AG09309 (cell line): ENCODE results near the gene DPAGT1.

Experiments used
- DNase-seq: peaks from one replicate; pipeline ENCODE4 v3.0.0-alpha.2; 2010; ENCODE audit warnings: low read depth
- H3K4me3 ChIP-seq: 2 replicates; pipeline ENCODE4 v1.5.1; 2011; ENCODE audit warnings: mild to moderate bottlenecking, low read depth, low read length, moderate library complexity; ENCODE audit not compliant: control insufficient read depth
- TF ChIP-seq, protein P1 (sequence below): IDR thresholded peaks from 2 replicates; pipeline ENCODE4 v1.5.1; 2011; ENCODE audit warnings: mild to moderate bottlenecking, low read depth, low read length, inconsistent platforms; ENCODE audit not compliant: insufficient read depth, control insufficient read depth; ENCODE audit errors: missing control alignments

The DPAGT1 gene

DNA sequence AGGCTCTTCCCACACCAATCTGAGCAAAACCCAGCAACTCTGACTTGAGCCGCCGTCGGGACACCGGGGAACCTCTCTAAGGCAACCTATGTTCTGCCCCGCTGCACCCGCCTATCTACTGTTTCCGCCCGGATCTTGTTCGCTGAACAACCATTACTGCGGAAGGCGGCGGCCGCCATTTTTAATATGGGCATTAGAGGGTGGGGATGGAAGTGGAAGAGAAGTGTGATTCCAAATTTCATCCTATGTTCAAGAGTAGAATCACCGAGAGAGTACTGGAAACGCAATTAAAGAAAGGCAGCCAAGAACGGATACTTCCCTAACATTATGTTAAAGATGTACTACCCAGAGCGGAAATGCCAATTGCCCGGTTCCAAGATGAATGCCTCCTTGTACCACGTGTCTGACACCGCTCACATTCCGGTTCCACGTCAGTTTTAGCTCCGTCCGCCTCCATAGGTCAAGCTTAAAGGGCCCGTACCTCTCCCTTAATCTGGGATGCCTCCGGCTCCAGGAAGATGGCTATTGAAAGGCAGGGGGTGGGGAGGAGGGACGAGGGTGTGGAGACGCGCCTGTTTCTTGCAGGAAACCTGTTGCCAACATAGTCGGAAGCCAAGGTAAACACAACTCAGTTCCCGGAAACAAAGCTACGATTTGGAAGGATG, at the start of gene DPAGT1:
DPAGT1 (minus strand) TSS at position 95 of the 665 bp plus-strand sequence. CDS start 198 bp downstream, outside the sequence.
- peak; percentile 82 for DNase-seq
- H3K4me3 ChIP-seq, result peak within 1 kb of the TSS; percentile 83
- TF ChIP-seq, protein P1, sequence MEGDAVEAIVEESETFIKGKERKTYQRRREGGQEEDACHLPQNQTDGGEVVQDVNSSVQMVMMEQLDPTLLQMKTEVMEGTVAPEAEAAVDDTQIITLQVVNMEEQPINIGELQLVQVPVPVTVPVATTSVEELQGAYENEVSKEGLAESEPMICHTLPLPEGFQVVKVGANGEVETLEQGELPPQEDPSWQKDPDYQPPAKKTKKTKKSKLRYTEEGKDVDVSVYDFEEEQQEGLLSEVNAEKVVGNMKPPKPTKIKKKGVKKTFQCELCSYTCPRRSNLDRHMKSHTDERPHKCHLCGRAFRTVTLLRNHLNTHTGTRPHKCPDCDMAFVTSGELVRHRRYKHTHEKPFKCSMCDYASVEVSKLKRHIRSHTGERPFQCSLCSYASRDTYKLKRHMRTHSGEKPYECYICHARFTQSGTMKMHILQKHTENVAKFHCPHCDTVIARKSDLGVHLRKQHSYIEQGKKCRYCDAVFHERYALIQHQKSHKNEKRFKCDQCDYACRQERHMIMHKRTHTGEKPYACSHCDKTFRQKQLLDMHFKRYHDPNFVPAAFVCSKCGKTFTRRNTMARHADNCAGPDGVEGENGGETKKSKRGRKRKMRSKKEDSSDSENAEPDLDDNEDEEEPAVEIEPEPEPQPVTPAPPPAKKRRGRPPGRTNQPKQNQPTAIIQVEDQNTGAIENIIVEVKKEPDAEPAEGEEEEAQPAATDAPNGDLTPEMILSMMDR, result no peak

DNA sequence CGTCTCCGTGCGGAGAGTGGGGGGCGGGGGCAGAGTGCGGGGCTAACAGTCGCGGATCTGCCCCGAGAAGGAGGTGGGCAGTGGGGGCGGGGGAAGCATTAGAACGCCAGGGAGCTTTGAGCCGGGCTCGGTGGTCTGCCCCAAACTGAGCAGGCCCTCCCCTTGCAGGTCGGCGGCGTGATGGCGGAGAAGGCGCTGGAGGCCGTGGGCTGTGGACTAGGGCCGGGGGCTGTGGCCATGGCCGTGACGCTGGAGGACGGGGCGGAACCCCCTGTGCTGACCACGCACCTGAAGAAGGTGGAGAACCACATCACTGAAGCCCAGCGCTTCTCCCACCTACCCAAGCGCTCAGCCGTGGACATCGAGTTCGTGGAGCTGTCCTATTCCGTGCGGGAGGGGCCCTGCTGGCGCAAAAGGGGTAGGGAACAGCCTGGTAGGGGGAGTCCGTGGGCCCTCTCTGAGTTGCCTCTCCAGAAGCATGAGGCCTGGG, 48.2 kb upstream of the DPAGT1 start:
- no peak overlapping the region; the same call in 1 of the 2 replicates for H3K4me3 ChIP-seq
- TF ChIP-seq, protein P1, result no peak
- DNase-seq, result no peak

DNA sequence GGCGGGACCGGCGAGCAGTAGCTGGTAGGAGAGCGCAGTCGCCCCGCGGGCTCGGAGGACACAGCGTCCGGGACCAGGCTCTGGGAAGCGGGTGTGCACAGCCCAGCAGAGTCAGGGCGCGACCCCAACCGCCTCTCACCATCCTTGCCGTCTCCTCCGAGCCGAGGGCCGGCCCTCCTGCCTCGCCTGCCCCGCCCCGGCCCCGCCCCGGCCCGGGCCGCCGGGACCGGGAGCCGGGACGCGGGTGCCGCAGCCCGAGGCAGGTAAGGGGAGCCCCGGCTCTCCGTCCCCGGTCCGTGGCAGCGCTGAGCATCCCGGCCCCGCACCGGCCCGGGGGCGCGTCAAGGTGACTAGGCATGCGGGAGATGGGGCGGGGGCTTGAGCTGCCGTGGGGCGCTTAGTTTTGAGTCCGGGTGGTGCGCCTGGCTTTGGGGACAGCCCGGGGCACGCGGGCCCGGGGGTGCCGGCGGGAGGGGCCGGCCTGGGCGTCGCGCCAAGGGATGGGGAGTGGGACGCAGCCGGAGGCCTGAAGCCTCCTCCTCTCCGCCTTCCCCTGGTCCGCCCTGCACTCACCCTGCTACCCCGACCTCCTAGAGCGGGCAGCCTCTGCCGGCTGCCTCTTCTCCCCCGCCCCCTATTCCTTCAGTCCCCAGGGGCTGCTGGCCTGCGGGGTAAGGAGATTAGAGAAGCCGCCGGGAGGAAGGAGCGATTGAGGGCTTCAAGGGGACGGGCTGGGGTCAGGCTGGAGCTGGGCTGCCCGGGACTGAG, 47.5 kb upstream of the DPAGT1 start, which contains the start of gene ABCG4:
ABCG4 (plus strand) TSS at position 35 of the 768 bp plus-strand sequence. CDS start 914 bp downstream, outside the sequence.
- no peak for DNase-seq

DNA sequence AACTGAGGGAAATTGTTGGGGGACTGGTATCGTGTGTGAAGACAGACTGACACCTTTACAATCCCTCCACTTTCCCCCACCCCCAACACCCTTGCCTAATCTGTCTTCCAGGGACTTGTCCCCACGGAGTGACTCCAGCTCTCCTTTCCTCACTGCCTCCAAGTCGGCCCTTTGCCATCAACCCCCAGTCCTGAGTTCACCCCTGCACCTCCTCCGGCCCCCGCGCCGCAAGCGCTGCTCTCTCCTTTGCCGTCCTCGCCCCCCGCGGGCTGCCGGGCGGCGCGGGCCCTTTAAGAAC, 47.0 kb upstream of the DPAGT1 start:
- peak overlapping the region; percentile 51 for H3K4me3 ChIP-seq
- DNase-seq, result no peak
- TF ChIP-seq, protein P1, result no peak

More for the DNA sequence above, 47.5 kb upstream of the DPAGT1 start, which contains the start of gene ABCG4:
- H3K4me3 ChIP-seq, result peak within 1 kb of the TSS; percentile 51
- TF ChIP-seq, protein P1, result no peak

DNA sequence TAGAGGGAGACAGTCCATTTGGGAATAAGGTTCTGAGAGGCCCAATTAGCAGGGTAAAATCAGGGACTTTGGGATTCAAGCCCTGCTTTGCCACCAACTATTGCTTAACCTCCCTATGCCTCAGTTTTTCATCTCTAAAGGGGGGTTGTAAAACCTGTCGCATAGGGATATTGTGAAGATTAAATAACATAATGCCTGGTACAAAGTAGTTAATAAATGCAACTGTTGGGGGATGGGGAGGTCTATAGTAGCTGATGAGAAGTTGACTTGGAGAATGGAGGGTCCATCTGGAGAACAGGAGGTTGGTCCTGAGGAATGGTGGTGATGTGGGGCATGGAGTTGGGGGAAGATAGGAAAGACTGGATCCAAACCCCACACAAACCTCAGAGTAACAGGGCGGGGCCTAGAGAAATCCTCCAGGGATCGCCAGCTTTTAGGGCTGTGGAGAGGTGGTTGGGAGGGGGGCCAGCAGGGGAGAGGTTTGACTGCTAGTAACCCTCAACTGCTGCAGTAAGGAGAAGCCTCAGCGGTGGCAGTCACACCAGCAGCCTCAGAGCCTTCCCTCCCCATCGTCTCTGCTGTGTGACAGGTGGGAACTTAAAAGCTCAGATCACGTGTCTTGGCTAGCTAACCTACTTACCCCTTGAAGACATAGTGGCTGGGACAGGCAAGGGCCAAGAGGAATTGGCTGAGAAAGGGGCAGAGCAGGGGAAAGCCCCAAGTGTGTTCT, 46.1 kb upstream of the DPAGT1 start:
- no peak overlapping the region for H3K4me3 ChIP-seq
- TF ChIP-seq, protein P1, result no peak
- DNase-seq, result no peak

DNA sequence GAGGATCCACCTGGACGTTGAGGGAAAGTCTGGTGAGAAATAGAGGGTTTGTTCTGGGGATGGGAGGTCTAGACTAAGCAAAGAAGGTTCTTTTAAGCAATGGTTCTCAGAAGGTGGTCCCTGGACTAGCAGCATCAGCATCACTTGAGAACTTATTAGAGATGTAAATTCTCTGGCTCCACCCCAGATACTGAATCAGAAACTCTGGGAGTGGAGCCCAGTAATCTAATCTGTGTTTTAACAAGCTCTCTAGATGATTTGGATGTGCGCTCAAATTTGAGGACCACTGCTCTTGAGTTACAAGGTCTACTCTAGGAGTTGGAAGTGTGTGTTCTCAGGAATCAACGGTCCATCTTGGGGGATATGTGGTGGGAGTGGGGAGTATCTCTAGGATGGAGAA, 43.9 kb upstream of the DPAGT1 start:
- TF ChIP-seq, protein P1, result no peak
- no peak overlapping the region for H3K4me3 ChIP-seq
- no peak for DNase-seq
